Activated CD4-positive, alpha-beta T cell treated with anti-CD3 and anti-CD28 coated beads for 36 hours (primary cell): ENCODE results near the gene SC5D. TPM values are rescaled to one million over a fixed set of nuclear protein-coding genes. Genes with fewer than 3 reads are reported as not detected.

Source experiments
- ATAC-seq: fragments of 200-7000 bp; cut with Tn5 transposase; one replicate; pipeline ENCODE4 v1.10.0; 2021; ENCODE audit warnings: mild to moderate bottlenecking, moderate library complexity
- CTCF ChIA-PET: fragments of 350-600 bp; sonication (Branson Sonifier 250); formaldehyde crosslinking; loops from one replicate; lab custom pipeline; 2021; ENCODE audit warnings: antibody characterized with exemption; lab: Charles Lee
- POLR2A ChIA-PET: fragments of 350-600 bp; sonication (Branson Sonifier 250); formaldehyde crosslinking; loops from one replicate; lab custom pipeline; 2021; ENCODE audit warnings: antibody characterized with exemption, inconsistent platforms; lab: Charles Lee
- DNase-seq: peaks from one replicate; pipeline ENCODE4 v3.0.0-alpha.2; 2020
- H3K27ac Mint-ChIP-seq: one replicate; pipeline ENCODE4 v1.8.0; 2021; ENCODE audit warnings: mixed read lengths
- H3K27me3 Mint-ChIP-seq: one replicate; pipeline ENCODE4 v1.8.0; 2021; ENCODE audit warnings: mixed read lengths
- H3K36me3 Mint-ChIP-seq: one replicate; pipeline ENCODE4 v1.8.0; 2021; ENCODE audit warnings: low read depth, mixed read lengths
- H3K4me1 Mint-ChIP-seq: one replicate; pipeline ENCODE4 v1.8.0; 2021; ENCODE audit warnings: mixed read lengths
- H3K4me3 Mint-ChIP-seq: one replicate; pipeline ENCODE4 v1.8.0; 2021; ENCODE audit warnings: mild to moderate bottlenecking, moderate library complexity, mixed read lengths
- H3K9me3 Mint-ChIP-seq: one replicate; pipeline ENCODE4 v1.8.0; 2021; ENCODE audit warnings: low read depth, mixed read lengths
- intact Hi-C, 2 experiments: fragments of 100-400 bp; cut with DNase I in 1 of 2; cut with micrococcal nuclease in 1 of 2; formaldehyde crosslinking; loops; one replicate each; pipeline versions ENCODE4 v1.14.2 to v1.15.1; 2022 to 2024; cut with DNase I, micrococcal nuclease
- total RNA-seq, 2 experiments: library from RNA; stranded (reverse); gene quantifications; one replicate each; pipeline ENCODE4 v1.2.3, GENCODE V29; 2021

The SC5D gene
- total RNA-seq, 2 experiments from 2014 or later = 22.3 to 29.9 TPM

DNA sequence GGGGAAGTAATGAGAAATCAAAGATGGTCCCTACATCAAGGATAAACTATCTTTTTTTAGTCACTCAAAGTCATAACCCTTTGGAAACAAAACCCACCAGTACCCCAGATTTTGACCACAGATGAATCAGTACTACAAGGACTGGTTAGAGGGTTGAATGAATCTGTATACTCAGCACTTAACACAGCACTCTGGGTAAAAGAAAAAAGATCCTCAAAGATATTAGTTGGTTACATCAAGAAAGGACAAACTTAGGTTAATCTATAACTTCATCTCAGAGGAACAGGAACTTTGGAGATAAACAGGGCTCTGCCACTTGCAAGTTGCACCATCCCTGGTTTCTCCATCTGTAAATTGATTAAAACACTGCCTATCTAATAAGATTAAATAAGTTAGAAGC lies 18.8 kb downstream of the SC5D start:
- Mint-ChIP-seq H3K36me3 (peaks cover 20% of the 10 kb centered on the region), H3K27ac (no peak overlapping the region), H3K4me3 (no peak overlapping the region), H3K27me3 (no peaks in the 10 kb centered on the region), H3K4me1 (peaks cover 35% of the 10 kb centered on the region), H3K9me3 (no peaks in the 10 kb centered on the region)
- DNase-seq (no peak), ATAC-seq (peak; percentile 88)
- ChIA-PET POLR2A (no interaction called here), CTCF (no interaction called here)
- intact Hi-C loops = no loop called here

- intact Hi-C loops = no loop called here
- H3K9me3 Mint-ChIP-seq = no peaks in the 10 kb centered on the region
- ATAC-seq = no peak
- H3K27me3 Mint-ChIP-seq = no peaks in the 10 kb centered on the region
- ChIA-PET CTCF (interaction anchor here (0.6 to 3.8 kb wide), 2 partner anchors 254 to 279 kb away, joined by 3 to 18 read pairs; no protein-coding TSS in a partner anchor), POLR2A (no interaction called here)
- no peak overlapping the region for H3K4me3 Mint-ChIP-seq
- H3K27ac Mint-ChIP-seq = no peak overlapping the region
- H3K4me1 Mint-ChIP-seq = peaks cover 35% of the 10 kb centered on the region
- peaks cover 14% of the 10 kb centered on the region for H3K36me3 Mint-ChIP-seq
- no peak for DNase-seq
Observed at GRCh38 chr11:121312483-121312882, 19.9 kb downstream of the SC5D start.

DNA sequence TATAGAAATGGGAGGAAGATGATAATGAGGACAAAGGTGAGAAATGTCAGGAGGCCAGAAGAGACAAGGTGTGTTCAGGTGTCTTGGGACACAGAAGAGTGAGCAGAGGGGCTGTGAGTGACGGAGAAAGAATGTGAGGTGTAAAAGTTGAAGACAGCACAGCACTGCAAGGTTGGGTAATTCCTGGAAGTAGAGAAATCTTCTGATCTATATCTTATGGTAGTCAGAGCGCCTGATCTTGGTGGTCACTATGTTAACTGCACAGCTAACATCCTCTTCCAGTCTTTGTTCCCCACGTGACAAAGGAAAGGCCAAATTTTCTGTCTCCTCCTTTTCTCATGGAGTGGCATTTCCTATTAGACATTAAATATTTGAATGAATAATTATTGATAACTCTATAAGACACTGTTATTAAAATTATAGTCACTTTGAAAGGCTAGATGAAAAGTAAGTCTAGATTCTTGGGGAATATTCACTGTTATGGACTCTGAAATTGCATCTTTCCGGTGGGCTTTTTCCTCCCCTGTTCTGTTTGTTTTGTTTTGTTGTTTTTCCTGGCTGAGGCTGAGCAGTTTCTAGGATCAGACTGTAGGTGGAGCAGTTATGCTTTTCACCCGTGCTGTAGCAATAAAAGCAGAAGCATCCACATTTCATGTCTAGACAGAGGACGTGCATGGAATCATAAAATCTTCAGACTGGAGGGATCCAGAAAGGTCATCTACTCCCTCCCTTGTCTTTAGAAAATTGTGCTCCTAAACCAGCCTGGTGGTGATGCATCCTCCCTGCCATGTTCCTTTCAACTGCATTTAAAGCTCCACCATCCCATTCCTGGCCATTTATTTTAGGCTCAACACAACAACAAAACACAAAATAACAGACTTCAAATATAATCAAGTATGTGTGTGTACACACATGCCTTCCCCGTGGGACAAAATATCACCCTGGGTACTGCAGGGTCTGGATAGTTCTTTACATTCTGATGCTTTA lies 26.6 kb downstream of the SC5D start:
- ChIA-PET POLR2A (no interaction called here), CTCF (interaction anchor here (0.7 to 4.9 kb wide), 12 partner anchors 22 to 335 kb away, joined by 3 to 46 read pairs (median 4); no protein-coding TSS in a partner anchor)
- intact Hi-C loops = loop anchor here (1.0 to 2.0 kb wide), 2 partner anchors 272 to 336 kb away; no protein-coding TSS in a partner anchor
- DNase-seq = peak; percentile 27
- Mint-ChIP-seq H3K27ac (no peak overlapping the region), H3K4me1 (peaks cover 18% of the 10 kb centered on the region), H3K27me3 (peaks cover 3% of the 10 kb centered on the region), H3K36me3 (no peaks in the 10 kb centered on the region), H3K4me3 (no peak overlapping the region), H3K9me3 (no peaks in the 10 kb centered on the region)
- peak; percentile 63 for ATAC-seq

- CTCF ChIA-PET = interaction anchor here (0.7 to 1.0 kb wide), 2 partner anchors 270 to 765 kb away, joined by 3 to 4 read pairs; no protein-coding TSS in a partner anchor
- peak; percentile 65 for DNase-seq
Observed at GRCh38 chr11:121321614-121322243, 29.2 kb downstream of the SC5D start.

GRCh38 chr11:121323046-121323607 lies 30.6 kb downstream of the SC5D start:
- Mint-ChIP-seq H3K27ac (no peak overlapping the region), H3K4me1 (peaks cover 18% of the 10 kb centered on the region), H3K27me3 (peaks cover 3% of the 10 kb centered on the region), H3K9me3 (no peaks in the 10 kb centered on the region), H3K36me3 (no peaks in the 10 kb centered on the region), H3K4me3 (no peak overlapping the region)
- ChIA-PET POLR2A (no interaction called here), CTCF (no interaction called here)
- ATAC-seq (no peak), DNase-seq (no peak)
- intact Hi-C loops = loop anchor here in 1 of 2 experiments (10.0 kb wide), 1 partner anchor 132 kb away; the partner anchor contains the start of genes SORL1 and SORL1-AS1

More at GRCh38 chr11:121321614-121322243, 29.2 kb downstream of the SC5D start:
- H3K9me3 Mint-ChIP-seq = no peaks in the 10 kb centered on the region
- H3K4me3 Mint-ChIP-seq = no peak overlapping the region
- peaks cover 3% of the 10 kb centered on the region for H3K27me3 Mint-ChIP-seq
- H3K36me3 Mint-ChIP-seq = no peaks in the 10 kb centered on the region
- H3K27ac Mint-ChIP-seq = peak overlapping the region; percentile 7
- POLR2A ChIA-PET = no interaction called here
- H3K4me1 Mint-ChIP-seq = peaks cover 18% of the 10 kb centered on the region
- peak; percentile 92 for ATAC-seq
- intact Hi-C loops = loop anchor here (2.0 to 10.0 kb wide), 2 partner anchors 131 to 133 kb away; partner anchors contain the start of genes SORL1 (in 2 of the 2) and SORL1-AS1 (in 2 of the 2)

DNA sequence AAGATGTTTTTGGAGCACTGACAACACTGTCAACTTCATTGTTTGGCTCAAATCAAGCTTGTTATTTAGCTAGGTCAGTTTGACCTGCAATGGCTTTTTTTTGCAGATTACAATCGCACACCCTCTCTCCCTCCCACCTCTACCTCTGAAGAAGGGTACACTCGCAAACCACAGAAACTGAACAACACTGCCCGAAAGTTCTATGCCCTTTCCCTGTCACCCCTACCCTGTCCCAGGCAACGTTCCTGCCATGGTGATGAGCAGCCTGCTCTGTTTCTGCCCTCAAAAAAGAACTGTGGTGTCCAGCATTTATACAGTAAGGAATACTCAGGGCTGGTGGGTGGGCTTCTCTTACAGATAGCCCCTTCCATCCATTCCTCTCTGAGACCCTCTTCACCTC lies 33.7 kb downstream of the SC5D start:
- Mint-ChIP-seq H3K4me3 (no peak overlapping the region), H3K27me3 (no peaks in the 10 kb centered on the region), H3K4me1 (peaks cover 9% of the 10 kb centered on the region), H3K27ac (no peak overlapping the region), H3K9me3 (no peaks in the 10 kb centered on the region), H3K36me3 (no peaks in the 10 kb centered on the region)
- ATAC-seq = no peak
- POLR2A ChIA-PET = no interaction called here
- CTCF ChIA-PET = interaction anchor here (0.5 to 1.3 kb wide), 3 partner anchors 91 to 273 kb away, joined by 3 read pairs; no protein-coding TSS in a partner anchor
- no peak for DNase-seq
- intact Hi-C loops = loop anchor here (5.0 to 10.0 kb wide), 2 partner anchors 91 to 129 kb away; partner anchors contain the start of genes SORL1 (in 1 of the 2) and SORL1-AS1 (in 1 of the 2)

- ATAC-seq (no peak), DNase-seq (no peak)
- H3K4me1 Mint-ChIP-seq = no peaks in the 10 kb centered on the region
- no peaks in the 10 kb centered on the region for H3K36me3 Mint-ChIP-seq
- H3K9me3 Mint-ChIP-seq = no peaks in the 10 kb centered on the region
- ChIA-PET POLR2A (no interaction called here), CTCF (interaction anchor here (0.6 to 1.3 kb wide), 2 partner anchors 186 to 264 kb away, joined by 3 read pairs; no protein-coding TSS in a partner anchor)
- no peak overlapping the region for H3K4me3 Mint-ChIP-seq
- H3K27ac Mint-ChIP-seq = no peak overlapping the region
- intact Hi-C loops = loop anchor here (5.0 to 10.0 kb wide), 2 partner anchors 90 to 127 kb away; partner anchors contain the start of genes SORL1 (in 1 of the 2) and SORL1-AS1 (in 1 of the 2)
- H3K27me3 Mint-ChIP-seq = no peaks in the 10 kb centered on the region
Observed at GRCh38 chr11:121327553-121327952, 35.0 kb downstream of the SC5D start.

- H3K9me3 Mint-ChIP-seq = no peaks in the 10 kb centered on the region
- POLR2A ChIA-PET = no interaction called here
Observed at GRCh38 chr11:121328176-121328966, 35.8 kb downstream of the SC5D start.

GRCh38 chr11:121328967-121329679 lies 36.6 kb downstream of the SC5D start:
- DNase-seq = peak; percentile 34
- POLR2A ChIA-PET = no interaction called here

More at GRCh38 chr11:121328176-121328966, 35.8 kb downstream of the SC5D start:
- CTCF ChIA-PET = interaction anchor here (0.6 to 1.3 kb wide), 2 partner anchors 185 to 263 kb away, joined by 3 read pairs; no protein-coding TSS in a partner anchor
- intact Hi-C loops = loop anchor here (5.0 to 10.0 kb wide), 2 partner anchors 89 to 126 kb away; partner anchors contain the start of genes SORL1 (in 1 of the 2) and SORL1-AS1 (in 1 of the 2)
- Mint-ChIP-seq H3K4me3 (no peak overlapping the region), H3K36me3 (no peaks in the 10 kb centered on the region), H3K27me3 (no peaks in the 10 kb centered on the region), H3K27ac (no peak overlapping the region), H3K4me1 (no peaks in the 10 kb centered on the region)
- DNase-seq (peak; percentile 46), ATAC-seq (peak; percentile 83)

More at GRCh38 chr11:121328967-121329679, 36.6 kb downstream of the SC5D start:
- CTCF ChIA-PET = interaction anchor here (1.3 kb wide), 1 partner anchor 262 kb away, joined by 3 read pairs; no protein-coding TSS in a partner anchor
- Mint-ChIP-seq H3K27ac (no peak overlapping the region), H3K36me3 (no peaks in the 10 kb centered on the region), H3K9me3 (no peaks in the 10 kb centered on the region), H3K27me3 (no peaks in the 10 kb centered on the region), H3K4me1 (no peaks in the 10 kb centered on the region), H3K4me3 (no peak overlapping the region)
- intact Hi-C loops = loop anchor here (5.0 to 10.0 kb wide), 2 partner anchors 88 to 126 kb away; partner anchors contain the start of genes SORL1 (in 1 of the 2) and SORL1-AS1 (in 1 of the 2)
- peak; percentile 45 for ATAC-seq
